ENCODE data around the gene DUSP14.
"Not testable (repeated sequence)": the region's sequence is repeated elsewhere in the genome, so short reads cannot be mapped to it uniquely, and the experiment has no call there.

The DUSP14 gene

GRCh38 chr17:37489197-37490001 is at the start of gene DUSP14:
Gene DUSP14, plus strand, starts transcription at chr17:37489891. Its CDS starts 22,382 bp downstream, at chr17:37512273.
- DNase-seq (ENCODE audit: low read depth in 1 of 2, low spot score in 1 of 2), result peak; percentile 60 to 66

- no peak for DNase-seq (ENCODE audit: low read depth in 1 of 2, low spot score in 1 of 2)
Observed at GRCh38 chr17:37440424-37440823, 49.3 kb upstream of the DUSP14 start.

GRCh38 chr17:37441369-37442014 is 48.2 kb upstream of the DUSP14 start:
- not testable (repeated sequence) for DNase-seq (ENCODE audit: low read depth in 1 of 2, low spot score in 1 of 2)

- DNase-seq (ENCODE audit: low read depth in 1 of 2, low spot score in 1 of 2), result no peak
Observed at GRCh38 chr17:37446027-37446426, 43.7 kb upstream of the DUSP14 start.

GRCh38 chr17:37447641-37448040 is 42.0 kb upstream of the DUSP14 start:
- no peak for DNase-seq (ENCODE audit: low read depth in 1 of 2, low spot score in 1 of 2)

GRCh38 chr17:37450112-37450511 is 39.6 kb upstream of the DUSP14 start:
- no peak for DNase-seq (ENCODE audit: low read depth in 1 of 2, low spot score in 1 of 2)

GRCh38 chr17:37457801-37458200 is 31.9 kb upstream of the DUSP14 start:
- not testable (repeated sequence) for DNase-seq (ENCODE audit: low read depth in 1 of 2, low spot score in 1 of 2)

- DNase-seq (ENCODE audit: low read depth in 1 of 2, low spot score in 1 of 2), result no peak
Observed at GRCh38 chr17:37458805-37459204, 30.9 kb upstream of the DUSP14 start.

- DNase-seq (ENCODE audit: low read depth in 1 of 2, low spot score in 1 of 2), result no peak
Observed at GRCh38 chr17:37461668-37462067, 28.0 kb upstream of the DUSP14 start.

GRCh38 chr17:37462492-37462891 is 27.2 kb upstream of the DUSP14 start:
- DNase-seq (ENCODE audit: low read depth in 1 of 2, low spot score in 1 of 2), result no peak

GRCh38 chr17:37463039-37463438 is 26.7 kb upstream of the DUSP14 start:
- no peak for DNase-seq (ENCODE audit: low read depth in 1 of 2, low spot score in 1 of 2)

- DNase-seq (ENCODE audit: low read depth in 1 of 2, low spot score in 1 of 2), result no peak
Observed at GRCh38 chr17:37465069-37465616, 24.5 kb upstream of the DUSP14 start.

GRCh38 chr17:37466471-37466870 is 23.2 kb upstream of the DUSP14 start:
- no peak for DNase-seq (ENCODE audit: low read depth in 1 of 2, low spot score in 1 of 2)

- no peak for DNase-seq (ENCODE audit: low read depth in 1 of 2, low spot score in 1 of 2)
Observed at GRCh38 chr17:37470181-37470580, 19.5 kb upstream of the DUSP14 start.

- DNase-seq (ENCODE audit: low read depth in 1 of 2, low spot score in 1 of 2), result no peak
Observed at GRCh38 chr17:37475731-37476420, 13.8 kb upstream of the DUSP14 start.

GRCh38 chr17:37476431-37477120 is 13.1 kb upstream of the DUSP14 start:
- DNase-seq (ENCODE audit: low read depth in 1 of 2, low spot score in 1 of 2), result no peak

GRCh38 chr17:37478187-37478586 is 11.5 kb upstream of the DUSP14 start:
- no peak for DNase-seq (ENCODE audit: low read depth in 1 of 2, low spot score in 1 of 2)

GRCh38 chr17:37479025-37479424 is 10.7 kb upstream of the DUSP14 start:
- no peak for DNase-seq (ENCODE audit: low read depth in 1 of 2, low spot score in 1 of 2)

GRCh38 chr17:37480427-37480826 is 9.3 kb upstream of the DUSP14 start:
- DNase-seq (ENCODE audit: low read depth in 1 of 2, low spot score in 1 of 2), result no peak

GRCh38 chr17:37481001-37481665 is 8.6 kb upstream of the DUSP14 start:
- no peak for DNase-seq (ENCODE audit: low read depth in 1 of 2, low spot score in 1 of 2)
